PC-9 (cell line): ENCODE data around the gene PHF19. TPM values are rescaled to one million over a fixed set of nuclear protein-coding genes. Genes with fewer than 3 reads are reported as not detected.

Experiments
- BruUV-seq: library from RNA; stranded (reverse); fragments of 400-500 nt; replicated peaks from 2 replicates; lab custom pipeline; 2021; lab: Mats Ljungman, UMichigan
- CTCF ChIA-PET: fragments of 300-600 bp; sonication (Branson Sonifier 250); formaldehyde crosslinking; loops from one replicate; lab custom pipeline; 2022; ENCODE audit warnings: antibody characterized with exemption; lab: Charles Lee
- POLR2A ChIA-PET: fragments of 300-600 bp; sonication (Branson Sonifier 250); formaldehyde crosslinking; loops from one replicate; lab custom pipeline; 2022; ENCODE audit warnings: antibody characterized with exemption; ENCODE audit not compliant: unreplicated experiment; lab: Charles Lee
- DNase-seq, 2 experiments: peaks; one replicate each; pipeline versions ENCODE4 v3.0.0 to v3.0.0-alpha.2; 2015 to 2022; ENCODE audit warnings: mixed read lengths in 1 of 2
- H2AFZ ChIP-seq: fragments of 200-600 bp; sonication (generic); 2 replicates; pipeline ENCODE4 v1.8.1; 2017; ENCODE audit warnings: antibody characterized with exemption
- H3F3A ChIP-seq: fragments of 200-600 bp; sonication (generic); 2 replicates; pipeline ENCODE4 v1.8.1; 2017; ENCODE audit warnings: antibody characterized with exemption, mild to moderate bottlenecking, low read depth; ENCODE audit not compliant: insufficient read depth
- H3K27ac ChIP-seq: fragments of 200-600 bp; sonication (generic); 2 replicates; pipeline ENCODE4 v1.6.1; 2016; ENCODE audit warnings: mixed run types
- H3K27me3 ChIP-seq: fragments of 200-600 bp; sonication (generic); 2 replicates; pipeline ENCODE4 v1.6.1; 2016; ENCODE audit warnings: low read depth, mixed run types; ENCODE audit not compliant: insufficient read depth
- H3K36me3 ChIP-seq: fragments of 200-600 bp; sonication (generic); 2 replicates; pipeline ENCODE4 v1.6.1; 2016; ENCODE audit warnings: low read depth, mixed run types
- H3K4me1 ChIP-seq: fragments of 200-600 bp; sonication (generic); replicated peaks from 2 replicates; pipeline ENCODE4 v1.6.1; 2016; ENCODE audit warnings: mixed run types; ENCODE audit not compliant: insufficient read depth
- H3K4me2 ChIP-seq: fragments of 200-600 bp; sonication (generic); 2 replicates; pipeline ENCODE4 v1.6.1; 2017; ENCODE audit warnings: mixed run types
- H3K4me3 ChIP-seq: fragments of 200-600 bp; sonication (generic); 2 replicates; pipeline ENCODE4 v1.6.1; 2016; ENCODE audit warnings: mixed run types
- H3K79me2 ChIP-seq: fragments of 200-600 bp; sonication (generic); 2 replicates; pipeline ENCODE4 v1.6.1; 2017; ENCODE audit warnings: low read depth, mixed run types
- H3K9me2 ChIP-seq: fragments of 200-600 bp; sonication (generic); 2 replicates; pipeline ENCODE4 v1.8.1; 2017; ENCODE audit warnings: mild to moderate bottlenecking; ENCODE audit not compliant: insufficient read depth
- H3K9me3 ChIP-seq: fragments of 200-600 bp; sonication (generic); 2 replicates; pipeline ENCODE4 v1.8.1; 2016; ENCODE audit warnings: low read depth; ENCODE audit not compliant: insufficient read depth
- H4K20me1 ChIP-seq: fragments of 200-600 bp; sonication (generic); 2 replicates; pipeline ENCODE4 v1.8.1; 2017; ENCODE audit not compliant: insufficient read depth
- EZH2 ChIP-seq: fragments of 200-600 bp; sonication (generic); IDR thresholded peaks from 2 replicates; pipeline ENCODE4 v1.8.0; 2017; ENCODE audit warnings: antibody characterized with exemption, low read depth
- intact Hi-C: fragments of 100-400 bp; cut with micrococcal nuclease; formaldehyde crosslinking; loops from one replicate; pipeline ENCODE4 v1.10.0; 2022; ENCODE audit not compliant: unreplicated experiment
- total RNA-seq: library from RNA; stranded (reverse); gene quantifications from 2 replicates; pipeline ENCODE4 v1.2.3, GENCODE V29; 2021
- TF ChIP-seq, protein P1 (sequence below): fragments of 200-600 bp; sonication (generic); conservative IDR thresholded peaks from 2 replicates; pipeline ENCODE4 v1.6.1; 2017; ENCODE audit warnings: mixed run types, antibody characterized with exemption, mild to moderate bottlenecking, moderate library complexity

The PHF19 gene
- total RNA-seq, 1 experiment from 2014 or later = 72.9 TPM

DNA sequence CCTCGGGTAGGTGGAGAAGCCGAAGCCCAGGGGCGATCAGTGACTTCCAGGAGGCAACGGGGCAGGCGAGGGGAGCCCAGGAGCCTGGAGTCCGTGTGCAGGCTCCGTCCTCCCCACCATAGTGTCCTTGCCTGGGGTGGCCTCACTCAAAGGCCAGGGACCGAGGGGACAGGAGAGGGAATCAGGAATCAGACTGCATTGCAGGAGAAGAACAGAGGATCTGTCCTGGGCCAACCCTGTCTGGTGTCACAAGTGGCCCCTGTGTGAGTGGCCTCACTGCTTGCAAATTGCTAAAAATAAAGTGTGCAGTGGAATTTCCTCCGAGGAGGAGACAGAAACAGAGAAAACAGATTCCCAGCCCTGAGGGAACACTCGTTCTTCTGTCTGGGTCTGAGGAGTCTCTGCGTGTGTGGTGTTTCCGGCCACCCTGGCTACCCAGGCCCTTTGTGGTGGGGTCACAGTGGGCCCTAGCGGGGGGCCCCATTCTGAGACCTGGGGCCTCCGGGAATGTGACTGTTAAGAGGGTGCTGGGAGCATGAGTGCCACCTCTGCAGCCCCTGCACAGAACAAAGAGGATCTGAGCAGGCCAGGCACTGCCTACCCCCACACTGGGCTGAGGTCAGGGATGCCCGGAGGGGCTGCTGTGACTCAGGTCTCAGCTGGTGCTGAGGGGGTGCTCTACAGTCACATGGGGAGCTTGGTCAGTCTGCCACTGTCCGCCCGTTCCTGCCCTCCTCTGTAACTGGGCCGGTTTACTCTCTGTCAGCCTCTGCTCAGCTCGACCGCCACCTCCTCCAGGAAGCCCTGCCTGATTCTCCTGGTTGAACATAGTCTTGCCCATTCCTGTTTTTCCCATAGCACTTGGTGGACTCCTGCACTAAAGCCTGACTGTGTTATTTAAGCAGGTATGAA lies 42.2 kb upstream of the PHF19 start:
- ChIA-PET CTCF (interaction anchor here (0.6 kb wide), 1 partner anchor 29 kb away, joined by 10 read pairs; no protein-coding TSS in a partner anchor), POLR2A (no interaction called here)
- Histone ChIP-seq H3K9me2 (no peaks in the 10 kb centered on the region), H4K20me1 (no peaks in the 10 kb centered on the region), H3K27ac (no peak overlapping the region), H3K79me2 (no peaks in the 10 kb centered on the region), H3K4me2 (no peak overlapping the region), H2AFZ (no peak overlapping the region), H3K9me3 (no peaks in the 10 kb centered on the region), H3K27me3 (no peaks in the 10 kb centered on the region), H3K4me3 (no peak overlapping the region), H3K4me1 (no peaks in the 10 kb centered on the region), H3F3A (no peaks in the 10 kb centered on the region), H3K36me3 (no peaks in the 10 kb centered on the region)
- TF ChIP-seq, protein P1, sequence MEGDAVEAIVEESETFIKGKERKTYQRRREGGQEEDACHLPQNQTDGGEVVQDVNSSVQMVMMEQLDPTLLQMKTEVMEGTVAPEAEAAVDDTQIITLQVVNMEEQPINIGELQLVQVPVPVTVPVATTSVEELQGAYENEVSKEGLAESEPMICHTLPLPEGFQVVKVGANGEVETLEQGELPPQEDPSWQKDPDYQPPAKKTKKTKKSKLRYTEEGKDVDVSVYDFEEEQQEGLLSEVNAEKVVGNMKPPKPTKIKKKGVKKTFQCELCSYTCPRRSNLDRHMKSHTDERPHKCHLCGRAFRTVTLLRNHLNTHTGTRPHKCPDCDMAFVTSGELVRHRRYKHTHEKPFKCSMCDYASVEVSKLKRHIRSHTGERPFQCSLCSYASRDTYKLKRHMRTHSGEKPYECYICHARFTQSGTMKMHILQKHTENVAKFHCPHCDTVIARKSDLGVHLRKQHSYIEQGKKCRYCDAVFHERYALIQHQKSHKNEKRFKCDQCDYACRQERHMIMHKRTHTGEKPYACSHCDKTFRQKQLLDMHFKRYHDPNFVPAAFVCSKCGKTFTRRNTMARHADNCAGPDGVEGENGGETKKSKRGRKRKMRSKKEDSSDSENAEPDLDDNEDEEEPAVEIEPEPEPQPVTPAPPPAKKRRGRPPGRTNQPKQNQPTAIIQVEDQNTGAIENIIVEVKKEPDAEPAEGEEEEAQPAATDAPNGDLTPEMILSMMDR = no peak
- TF ChIP-seq EZH2 = no peak
- no TSS peak for BruUV-seq
- DNase-seq = no peak
- intact Hi-C loops = no loop called here

DNA sequence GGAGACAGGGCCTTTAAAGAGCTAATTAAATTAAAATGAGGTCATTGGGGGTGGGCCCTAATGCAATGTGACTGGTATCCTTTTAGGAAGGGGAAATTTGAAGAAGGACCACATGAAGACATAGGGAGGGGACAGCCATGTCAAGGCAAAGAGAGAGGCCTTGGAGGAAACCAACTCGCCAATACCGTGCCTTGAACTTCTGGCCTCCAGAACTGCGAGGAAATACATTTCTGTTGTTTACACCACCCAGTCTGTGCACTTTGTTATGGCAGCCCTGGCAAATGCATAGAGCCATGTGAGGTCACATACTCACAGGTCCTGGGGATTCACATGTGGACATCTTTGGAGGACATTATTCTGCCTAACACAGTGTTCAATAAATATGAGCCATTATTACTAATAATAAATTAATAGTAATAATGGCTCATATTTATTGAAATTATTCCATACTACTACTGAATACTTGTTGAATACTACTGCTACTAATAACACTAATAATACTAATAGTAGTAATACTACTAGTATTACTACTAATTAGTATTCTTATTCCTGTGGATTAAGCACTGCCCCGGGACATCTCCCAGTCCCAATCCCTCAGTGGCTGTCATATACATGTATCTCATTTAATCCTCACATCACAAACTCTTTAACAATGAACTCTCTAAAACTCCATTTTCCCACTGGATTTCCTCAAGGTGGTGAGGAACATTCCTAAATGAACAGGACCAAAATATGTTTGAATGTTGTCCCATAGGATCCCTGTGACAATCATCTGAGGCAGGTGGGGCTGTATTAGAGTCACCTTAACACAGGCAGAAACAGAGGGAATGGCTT lies 41.2 kb upstream of the PHF19 start:
- no peaks in the 10 kb centered on the region for H3K36me3 ChIP-seq
- H3K4me3 ChIP-seq = no peak overlapping the region
- no TSS peak for BruUV-seq

More for the DNA sequence above, 41.2 kb upstream of the PHF19 start:
- no peak overlapping the region for H3K4me2 ChIP-seq
- H3K4me1 ChIP-seq = no peaks in the 10 kb centered on the region
- H4K20me1 ChIP-seq = no peaks in the 10 kb centered on the region
- ChIA-PET POLR2A (no interaction called here), CTCF (no interaction called here)
- TF ChIP-seq EZH2 = no peak
- TF ChIP-seq, protein P1 = no peak
- no peak overlapping the region for H2AFZ ChIP-seq
- H3F3A ChIP-seq = no peaks in the 10 kb centered on the region
- no peaks in the 10 kb centered on the region for H3K79me2 ChIP-seq
- H3K27me3 ChIP-seq = no peaks in the 10 kb centered on the region
- no peak for DNase-seq
- no peak overlapping the region for H3K27ac ChIP-seq
- H3K9me2 ChIP-seq = no peaks in the 10 kb centered on the region
- H3K9me3 ChIP-seq = no peaks in the 10 kb centered on the region
- intact Hi-C loops = no loop called here
